ENCODE measurements around the gene CYP11A1.

Gene CYP11A1

DNA sequence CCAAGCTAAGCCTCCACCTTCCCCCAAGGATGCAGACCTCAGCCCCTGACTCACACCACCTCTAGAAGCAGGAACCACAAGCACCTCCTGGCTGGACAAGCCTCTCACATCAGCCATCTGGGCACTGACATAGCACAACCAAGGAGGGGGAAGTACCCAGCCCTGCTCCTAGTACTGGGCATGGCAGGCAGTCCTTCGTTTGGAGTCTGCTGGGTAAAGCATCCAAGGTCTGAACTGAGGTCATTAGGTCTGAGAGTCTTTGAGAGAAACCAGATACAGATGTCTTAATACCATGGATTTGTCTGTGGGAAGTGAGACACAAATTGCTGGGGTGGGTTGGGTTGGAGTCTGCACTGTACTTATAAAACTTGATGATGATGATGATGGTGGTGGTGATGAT, 69.6 kb downstream of the CYP11A1 start:
- Histone ChIP-seq H3K27me3 (ENCODE audit: insufficient read depth, poor library complexity, severe bottlenecking) (no peaks in the 10 kb centered on the region), H3K27ac (replicated peaks) (no peak overlapping the region), H3K4me3 (replicated peaks; ENCODE audit: insufficient read depth, low read length) (no peak overlapping the region)
- TF ChIP-seq SPI1 (IDR thresholded peaks at IDR 0.05; ENCODE audit: borderline replicate concordance, low read depth): no peak
- TF ChIP-seq, protein P1, sequence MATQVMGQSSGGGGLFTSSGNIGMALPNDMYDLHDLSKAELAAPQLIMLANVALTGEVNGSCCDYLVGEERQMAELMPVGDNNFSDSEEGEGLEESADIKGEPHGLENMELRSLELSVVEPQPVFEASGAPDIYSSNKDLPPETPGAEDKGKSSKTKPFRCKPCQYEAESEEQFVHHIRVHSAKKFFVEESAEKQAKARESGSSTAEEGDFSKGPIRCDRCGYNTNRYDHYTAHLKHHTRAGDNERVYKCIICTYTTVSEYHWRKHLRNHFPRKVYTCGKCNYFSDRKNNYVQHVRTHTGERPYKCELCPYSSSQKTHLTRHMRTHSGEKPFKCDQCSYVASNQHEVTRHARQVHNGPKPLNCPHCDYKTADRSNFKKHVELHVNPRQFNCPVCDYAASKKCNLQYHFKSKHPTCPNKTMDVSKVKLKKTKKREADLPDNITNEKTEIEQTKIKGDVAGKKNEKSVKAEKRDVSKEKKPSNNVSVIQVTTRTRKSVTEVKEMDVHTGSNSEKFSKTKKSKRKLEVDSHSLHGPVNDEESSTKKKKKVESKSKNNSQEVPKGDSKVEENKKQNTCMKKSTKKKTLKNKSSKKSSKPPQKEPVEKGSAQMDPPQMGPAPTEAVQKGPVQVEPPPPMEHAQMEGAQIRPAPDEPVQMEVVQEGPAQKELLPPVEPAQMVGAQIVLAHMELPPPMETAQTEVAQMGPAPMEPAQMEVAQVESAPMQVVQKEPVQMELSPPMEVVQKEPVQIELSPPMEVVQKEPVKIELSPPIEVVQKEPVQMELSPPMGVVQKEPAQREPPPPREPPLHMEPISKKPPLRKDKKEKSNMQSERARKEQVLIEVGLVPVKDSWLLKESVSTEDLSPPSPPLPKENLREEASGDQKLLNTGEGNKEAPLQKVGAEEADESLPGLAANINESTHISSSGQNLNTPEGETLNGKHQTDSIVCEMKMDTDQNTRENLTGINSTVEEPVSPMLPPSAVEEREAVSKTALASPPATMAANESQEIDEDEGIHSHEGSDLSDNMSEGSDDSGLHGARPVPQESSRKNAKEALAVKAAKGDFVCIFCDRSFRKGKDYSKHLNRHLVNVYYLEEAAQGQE (IDR thresholded peaks at IDR 0.05; ENCODE audit: insufficient replicate concordance, low read depth): no peak
- TF ChIP-seq, protein P2, sequence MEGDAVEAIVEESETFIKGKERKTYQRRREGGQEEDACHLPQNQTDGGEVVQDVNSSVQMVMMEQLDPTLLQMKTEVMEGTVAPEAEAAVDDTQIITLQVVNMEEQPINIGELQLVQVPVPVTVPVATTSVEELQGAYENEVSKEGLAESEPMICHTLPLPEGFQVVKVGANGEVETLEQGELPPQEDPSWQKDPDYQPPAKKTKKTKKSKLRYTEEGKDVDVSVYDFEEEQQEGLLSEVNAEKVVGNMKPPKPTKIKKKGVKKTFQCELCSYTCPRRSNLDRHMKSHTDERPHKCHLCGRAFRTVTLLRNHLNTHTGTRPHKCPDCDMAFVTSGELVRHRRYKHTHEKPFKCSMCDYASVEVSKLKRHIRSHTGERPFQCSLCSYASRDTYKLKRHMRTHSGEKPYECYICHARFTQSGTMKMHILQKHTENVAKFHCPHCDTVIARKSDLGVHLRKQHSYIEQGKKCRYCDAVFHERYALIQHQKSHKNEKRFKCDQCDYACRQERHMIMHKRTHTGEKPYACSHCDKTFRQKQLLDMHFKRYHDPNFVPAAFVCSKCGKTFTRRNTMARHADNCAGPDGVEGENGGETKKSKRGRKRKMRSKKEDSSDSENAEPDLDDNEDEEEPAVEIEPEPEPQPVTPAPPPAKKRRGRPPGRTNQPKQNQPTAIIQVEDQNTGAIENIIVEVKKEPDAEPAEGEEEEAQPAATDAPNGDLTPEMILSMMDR (IDR thresholded peaks at IDR 0.05; ENCODE audit: insufficient read depth, low read length): no peak
- TF ChIP-seq POLR2AphosphoS5 (IDR thresholded peaks at IDR 0.05; ENCODE audit: low read depth): no peak
- TF ChIP-seq GABPA (IDR thresholded peaks at IDR 0.05; ENCODE audit: low read depth): no peak
- DNase-seq (ENCODE audit: low read depth in 1 of 2, low spot score in 1 of 2): no peak

DNA sequence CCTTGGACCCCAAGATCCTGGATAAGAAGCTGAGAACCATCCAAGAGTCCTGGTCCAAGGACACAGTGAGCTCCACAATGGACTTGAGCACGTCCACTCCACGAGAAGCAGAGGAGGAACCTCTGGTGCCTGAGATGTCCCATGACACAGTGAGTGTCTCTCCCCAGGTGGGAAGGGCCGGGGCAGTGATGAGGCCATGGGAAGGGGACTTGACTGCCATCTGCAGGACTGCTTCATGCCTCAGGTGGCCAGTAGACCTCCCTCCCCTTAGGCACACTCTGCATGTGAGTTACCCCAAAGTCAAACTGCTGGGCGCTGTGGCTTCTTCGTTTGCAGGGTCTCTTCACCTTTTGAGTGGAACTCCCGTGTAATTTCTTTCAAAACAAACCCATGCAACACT, 71.6 kb downstream of the CYP11A1 start:
- TF ChIP-seq POLR2AphosphoS5 (IDR thresholded peaks at IDR 0.05; ENCODE audit: low read depth) (no peak), GABPA (IDR thresholded peaks at IDR 0.05; ENCODE audit: low read depth) (no peak), SPI1 (IDR thresholded peaks at IDR 0.05; ENCODE audit: borderline replicate concordance, low read depth) (no peak)
- TF ChIP-seq, protein P1 (IDR thresholded peaks at IDR 0.05; ENCODE audit: insufficient replicate concordance, low read depth): no peak
- TF ChIP-seq, protein P2 (IDR thresholded peaks at IDR 0.05; ENCODE audit: insufficient read depth, low read length): no peak
- no peak overlapping the region for H3K4me3 ChIP-seq (replicated peaks; ENCODE audit: insufficient read depth, low read length)
- H3K27me3 ChIP-seq (ENCODE audit: insufficient read depth, poor library complexity, severe bottlenecking): no peaks in the 10 kb centered on the region
- no peak overlapping the region for H3K27ac ChIP-seq (replicated peaks)
- no peak for DNase-seq (ENCODE audit: low read depth in 1 of 2, low spot score in 1 of 2)

DNA sequence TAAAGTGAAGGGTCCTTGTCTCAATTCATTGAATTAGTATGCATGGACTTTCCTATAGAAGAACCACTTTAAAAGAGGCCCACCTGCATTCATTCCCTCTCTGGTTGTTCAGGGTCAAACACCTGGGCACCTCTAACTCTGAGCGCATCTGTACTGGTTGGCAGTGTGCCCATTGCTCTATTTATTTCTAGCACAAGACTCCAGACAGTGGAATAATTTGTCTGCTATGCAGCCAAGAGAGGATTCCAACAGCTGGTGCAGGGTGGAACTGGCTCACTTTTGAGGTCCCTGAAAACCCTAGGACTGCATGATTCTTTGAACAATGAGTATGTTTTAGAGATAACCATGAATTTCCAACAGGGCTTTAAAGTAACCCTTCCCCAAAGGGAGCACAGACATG, 73.4 kb downstream of the CYP11A1 start:
- no peaks in the 10 kb centered on the region for H3K27me3 ChIP-seq (ENCODE audit: insufficient read depth, poor library complexity, severe bottlenecking)
- no peak overlapping the region for H3K4me3 ChIP-seq (replicated peaks; ENCODE audit: insufficient read depth, low read length)
- no peak overlapping the region for H3K27ac ChIP-seq (replicated peaks)
- no peak for TF ChIP-seq GABPA (IDR thresholded peaks at IDR 0.05; ENCODE audit: low read depth)
- no peak for TF ChIP-seq POLR2AphosphoS5 (IDR thresholded peaks at IDR 0.05; ENCODE audit: low read depth)
- TF ChIP-seq, protein P2 (IDR thresholded peaks at IDR 0.05; ENCODE audit: insufficient read depth, low read length): no peak
- TF ChIP-seq, protein P1 (IDR thresholded peaks at IDR 0.05; ENCODE audit: insufficient replicate concordance, low read depth): no peak
- TF ChIP-seq SPI1 (IDR thresholded peaks at IDR 0.05; ENCODE audit: borderline replicate concordance, low read depth): no peak
- DNase-seq (ENCODE audit: low read depth in 1 of 2, low spot score in 1 of 2): no peak

Data from HL-60 (cell line).